ENCODE data around the gene KLHL29.

GRCh38 chr2:23588508-23589201 is 203.7 kb downstream of the KLHL29 start:
- TF ChIP-seq CTCF (IDR thresholded peaks at IDR 0.05) (no peak), POLR2A (IDR thresholded peaks at IDR 0.05) (no peak), EP300 (IDR thresholded peaks at IDR 0.05) (no peak)

Data from ovary (tissue), 3 donors.